Measurements from ENCODE around the gene FAM193B. TPM values are rescaled to one million over a fixed set of nuclear protein-coding genes. Genes with fewer than 3 reads are reported as not detected.
A peak's percentile ranks its signal among the peaks of the same experiment; 100 is the strongest.

Gene FAM193B
- total RNA-seq, 1 donor from 2014 or later, result 227 TPM

- peaks cover 19% of the 10 kb centered on the region for H3K27me3 Mint-ChIP-seq (ENCODE audit: unreplicated experiment)
- H3K27ac Mint-ChIP-seq (ENCODE audit: unreplicated experiment), result peak overlapping the region; percentile 79
- H3K9me3 Mint-ChIP-seq (ENCODE audit: unreplicated experiment), result peaks cover 9% of the 10 kb centered on the region
- peaks cover 36% of the 10 kb centered on the region for H3K4me1 Mint-ChIP-seq (ENCODE audit: low read depth, unreplicated experiment)
- peaks cover 6% of the 10 kb centered on the region for H3K36me3 Mint-ChIP-seq (ENCODE audit: unreplicated experiment)
- no peak overlapping the region for H3K4me3 Mint-ChIP-seq (ENCODE audit: unreplicated experiment)
- no peak for TF ChIP-seq CTCF (IDR thresholded peaks at IDR 0.05; ENCODE audit: partially characterized antibody, unreplicated experiment)
- no peak for DNase-seq
These were observed 1.3 kb upstream of the FAM193B start for GRCh38 chr5:177555665-177556064.

GRCh38 chr5:177555228-177555627 lies 865 bp upstream of the FAM193B start:
- no peak for TF ChIP-seq CTCF (IDR thresholded peaks at IDR 0.05; ENCODE audit: partially characterized antibody, unreplicated experiment)
- H3K27ac Mint-ChIP-seq (ENCODE audit: unreplicated experiment), result peak overlapping the region; percentile 79
- H3K36me3 Mint-ChIP-seq (ENCODE audit: unreplicated experiment), result peaks cover 6% of the 10 kb centered on the region
- no peak for DNase-seq
- H3K27me3 Mint-ChIP-seq (ENCODE audit: unreplicated experiment), result peaks cover 19% of the 10 kb centered on the region
- H3K4me1 Mint-ChIP-seq (ENCODE audit: low read depth, unreplicated experiment), result peaks cover 39% of the 10 kb centered on the region
- H3K9me3 Mint-ChIP-seq (ENCODE audit: unreplicated experiment), result peaks cover 9% of the 10 kb centered on the region
- H3K4me3 Mint-ChIP-seq (ENCODE audit: unreplicated experiment), result peak overlapping the region; percentile 75

- Mint-ChIP-seq H3K4me1 (ENCODE audit: low read depth, unreplicated experiment) (peaks cover 43% of the 10 kb centered on the region), H3K27me3 (ENCODE audit: unreplicated experiment) (peaks cover 15% of the 10 kb centered on the region), H3K9me3 (ENCODE audit: unreplicated experiment) (peaks cover 9% of the 10 kb centered on the region), H3K27ac (ENCODE audit: unreplicated experiment) (peak overlapping the region; percentile 89), H3K36me3 (ENCODE audit: unreplicated experiment) (peaks cover 6% of the 10 kb centered on the region), H3K4me3 (ENCODE audit: unreplicated experiment) (peak overlapping the region; percentile 97)
- no peak for TF ChIP-seq CTCF (IDR thresholded peaks at IDR 0.05; ENCODE audit: partially characterized antibody, unreplicated experiment)
- DNase-seq, result peak; percentile 53
These were observed 513 bp downstream of the FAM193B start for GRCh38 chr5:177553671-177554429.

GRCh38 chr5:177552839-177553455 lies 1.4 kb downstream of the FAM193B start:
- DNase-seq, result peak; percentile 53
- H3K27ac Mint-ChIP-seq (ENCODE audit: unreplicated experiment), result peak overlapping the region; percentile 89
- H3K4me3 Mint-ChIP-seq (ENCODE audit: unreplicated experiment), result peak overlapping the region; percentile 97
- H3K36me3 Mint-ChIP-seq (ENCODE audit: unreplicated experiment), result peaks cover 2% of the 10 kb centered on the region
- H3K27me3 Mint-ChIP-seq (ENCODE audit: unreplicated experiment), result peaks cover 11% of the 10 kb centered on the region
- H3K9me3 Mint-ChIP-seq (ENCODE audit: unreplicated experiment), result peaks cover 11% of the 10 kb centered on the region
- no peak for TF ChIP-seq CTCF (IDR thresholded peaks at IDR 0.05; ENCODE audit: partially characterized antibody, unreplicated experiment)
- peaks cover 49% of the 10 kb centered on the region for H3K4me1 Mint-ChIP-seq (ENCODE audit: low read depth, unreplicated experiment)

- Mint-ChIP-seq H3K27me3 (ENCODE audit: unreplicated experiment) (peaks cover 17% of the 10 kb centered on the region), H3K4me1 (ENCODE audit: low read depth, unreplicated experiment) (peaks cover 63% of the 10 kb centered on the region), H3K27ac (ENCODE audit: unreplicated experiment) (peak overlapping the region; percentile 28), H3K9me3 (ENCODE audit: unreplicated experiment) (peaks cover 16% of the 10 kb centered on the region), H3K36me3 (ENCODE audit: unreplicated experiment) (no peaks in the 10 kb centered on the region), H3K4me3 (ENCODE audit: unreplicated experiment) (peak overlapping the region; percentile 30)
- TF ChIP-seq CTCF (IDR thresholded peaks at IDR 0.05; ENCODE audit: partially characterized antibody, unreplicated experiment), result no peak
- DNase-seq, result no peak
These were observed 4.2 kb downstream of the FAM193B start for GRCh38 chr5:177550122-177550521.
